IPS-11a (cell line): ENCODE data around the gene E2F8.

Source experiments
- H3K4me3 ChIP-seq: one replicate; pipeline ENCODE4 v1.5.1; 2013; ENCODE audit warnings: low read depth, low read length, control low read depth

Gene E2F8

DNA sequence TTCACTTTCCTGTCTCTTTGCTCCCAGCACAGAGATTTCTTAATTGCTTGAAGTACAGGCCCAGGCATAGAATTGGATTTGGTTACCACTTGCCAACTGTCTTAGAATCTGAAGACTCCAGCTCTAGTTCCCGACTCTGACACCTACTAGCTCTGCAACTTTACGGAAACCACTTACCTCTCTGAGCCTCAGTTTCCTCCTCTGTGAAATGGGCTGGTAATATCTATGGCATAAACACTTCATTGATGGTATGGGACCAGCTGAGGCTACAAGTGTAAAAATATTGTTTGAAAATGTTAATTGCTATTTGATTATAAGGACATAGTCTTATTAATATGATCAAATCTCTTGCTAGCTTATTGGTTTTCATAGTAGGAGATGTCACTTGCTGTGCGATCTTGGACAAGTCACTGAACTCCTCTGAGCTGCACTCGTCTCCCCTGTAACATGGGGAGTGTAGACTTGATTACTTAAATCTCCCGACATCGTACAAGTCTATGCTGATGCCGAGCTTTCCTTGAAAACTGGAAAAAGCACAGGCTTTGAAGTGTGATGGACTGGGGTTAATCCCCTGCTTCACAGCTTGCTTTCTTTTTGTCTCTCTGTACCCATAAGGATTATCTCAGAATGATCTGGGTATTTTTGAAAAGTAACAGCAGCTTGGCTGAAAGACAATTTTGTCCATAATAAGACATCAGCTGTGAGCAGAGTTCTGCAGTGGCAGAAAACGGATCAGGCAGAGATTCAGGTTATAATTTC lies 11.8 kb upstream of the E2F8 start:
- no peak overlapping the region for H3K4me3 ChIP-seq

DNA sequence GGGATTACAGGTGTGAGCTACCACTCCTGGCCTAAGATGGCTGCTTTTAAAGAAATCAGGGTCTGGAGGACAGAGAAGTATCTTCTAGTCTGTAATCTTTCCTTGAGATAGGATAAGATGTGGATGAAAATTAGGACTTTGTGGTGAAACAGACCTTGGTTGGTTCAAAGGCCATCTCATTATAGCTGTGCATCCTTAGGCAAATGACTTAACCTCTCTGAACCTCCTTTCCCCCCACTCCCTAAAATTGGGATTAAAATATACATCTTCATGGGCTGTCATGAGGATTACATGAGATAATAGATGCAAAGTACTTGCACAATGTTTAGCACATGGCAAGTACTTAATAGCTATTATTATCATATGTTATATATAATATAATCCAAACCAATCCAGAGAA lies 10.8 kb upstream of the E2F8 start:
- H3K4me3 ChIP-seq: no peak overlapping the region

DNA sequence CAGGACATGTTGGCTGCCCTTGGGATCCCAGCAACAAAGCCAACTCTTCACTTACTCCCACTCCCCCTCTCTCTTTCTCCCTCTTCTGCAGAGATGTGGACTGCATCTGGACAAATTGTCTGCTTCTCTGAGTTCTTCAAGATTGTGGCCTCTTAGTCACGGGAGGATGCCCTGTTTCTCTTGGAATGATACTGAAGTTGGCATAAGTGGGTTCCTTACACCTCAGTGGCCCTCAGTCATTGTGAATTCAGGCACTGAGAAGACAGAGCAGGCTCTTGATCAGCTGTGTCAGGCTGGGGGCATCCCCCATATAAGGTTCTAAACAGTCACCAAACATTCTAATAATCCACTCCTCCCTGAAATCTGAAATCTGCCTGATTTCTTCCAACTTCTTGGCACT lies 6.1 kb upstream of the E2F8 start:
- no peak overlapping the region for H3K4me3 ChIP-seq

DNA sequence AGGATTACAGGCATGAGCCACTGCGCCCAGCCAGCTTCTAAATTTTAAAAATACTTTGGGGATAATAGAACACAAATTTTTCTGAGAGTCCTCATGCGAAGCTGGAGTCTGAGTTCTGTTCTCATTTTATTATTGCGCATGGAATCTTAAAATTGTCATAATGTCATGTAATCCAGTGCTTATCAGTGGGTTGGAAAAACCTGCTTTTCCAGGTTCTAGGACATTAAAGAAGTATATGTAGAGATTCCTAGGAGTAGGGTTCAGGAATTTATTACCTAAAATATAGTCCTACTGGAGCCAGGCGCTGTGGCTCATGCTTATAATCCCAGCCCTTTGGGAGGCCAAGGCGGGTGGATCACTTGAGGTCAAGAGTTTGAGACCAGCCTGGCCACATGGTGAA lies 4.6 kb upstream of the E2F8 start:
- H3K4me3 ChIP-seq: no peak overlapping the region

DNA sequence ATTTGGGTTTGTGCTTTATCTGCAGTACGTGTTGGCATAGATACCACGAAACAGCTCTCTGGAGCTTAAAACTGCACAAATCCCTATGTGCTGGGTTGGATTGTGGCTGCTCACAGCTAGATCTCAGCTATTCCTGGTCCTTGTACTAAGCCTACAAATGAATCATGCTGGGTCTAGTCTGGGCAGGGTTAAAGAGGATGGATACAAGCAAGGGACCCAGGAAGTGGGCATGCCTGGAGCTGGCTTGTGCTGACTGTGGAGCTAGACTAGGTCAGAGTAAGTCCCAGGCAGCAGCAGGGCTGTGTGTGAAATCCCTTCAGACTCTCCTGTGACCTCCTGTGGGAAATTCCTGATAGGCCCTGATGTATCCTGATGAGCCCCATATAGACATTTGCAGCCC lies 3.9 kb upstream of the E2F8 start:
- no peak overlapping the region for H3K4me3 ChIP-seq

DNA sequence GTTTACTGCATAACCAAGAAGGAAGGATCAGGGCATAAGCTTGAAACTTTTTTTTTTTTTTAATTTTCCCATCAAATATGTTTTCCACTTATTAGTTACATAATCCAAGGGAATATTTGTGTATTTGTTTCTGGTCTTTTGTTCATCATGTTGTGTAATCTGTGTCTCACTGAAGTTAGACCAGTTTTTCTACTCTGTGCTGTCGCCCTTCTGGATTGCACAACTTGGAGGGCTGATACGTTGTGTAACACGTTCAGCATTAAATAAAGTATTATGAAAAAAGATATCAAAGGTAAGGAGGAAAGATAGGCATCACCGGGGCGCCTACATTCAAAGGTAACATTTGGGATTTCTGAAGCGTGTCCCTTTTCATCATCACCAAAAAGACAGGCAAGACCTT lies 3.3 kb upstream of the E2F8 start:
- no peak overlapping the region for H3K4me3 ChIP-seq

DNA sequence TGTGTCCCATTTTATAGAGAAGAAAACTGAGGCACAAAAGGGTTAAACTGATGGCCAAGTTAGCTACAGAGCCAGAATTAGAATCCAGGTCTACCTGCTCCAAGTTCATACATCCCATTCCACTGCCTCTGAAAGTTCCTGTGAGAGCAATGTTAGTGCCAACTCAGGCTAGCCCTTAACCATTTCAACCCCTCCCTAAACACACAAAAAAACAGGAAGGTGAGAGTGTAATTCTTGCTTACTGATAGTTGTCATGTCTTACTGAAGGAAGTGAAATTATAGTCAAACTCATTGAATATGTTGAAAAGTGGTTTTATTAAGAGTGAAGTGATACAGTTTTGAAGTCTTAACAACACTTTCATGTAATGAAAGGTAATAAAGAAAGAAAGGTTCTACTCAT lies 2.9 kb upstream of the E2F8 start:
- no peak overlapping the region for H3K4me3 ChIP-seq

DNA sequence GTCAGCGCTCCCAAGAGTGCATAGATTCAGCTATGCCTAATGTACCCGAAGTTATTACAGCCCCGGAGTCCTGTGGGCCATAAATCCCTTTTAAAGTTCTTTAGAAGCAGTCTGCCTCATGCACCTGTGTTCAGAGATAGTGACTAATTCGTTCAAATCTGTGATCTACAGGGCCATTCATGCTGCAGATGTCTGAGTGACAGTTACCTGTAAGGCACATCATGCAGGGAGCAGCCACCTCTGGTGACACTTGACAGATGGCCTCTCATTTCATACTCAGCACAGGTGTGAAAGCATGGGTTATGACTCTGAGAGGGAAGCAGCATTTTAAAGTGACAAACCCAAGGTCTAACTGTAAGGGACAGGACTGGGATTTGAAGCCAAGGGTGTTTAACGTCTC lies 2.4 kb upstream of the E2F8 start:
- H3K4me3 ChIP-seq: no peak overlapping the region

DNA sequence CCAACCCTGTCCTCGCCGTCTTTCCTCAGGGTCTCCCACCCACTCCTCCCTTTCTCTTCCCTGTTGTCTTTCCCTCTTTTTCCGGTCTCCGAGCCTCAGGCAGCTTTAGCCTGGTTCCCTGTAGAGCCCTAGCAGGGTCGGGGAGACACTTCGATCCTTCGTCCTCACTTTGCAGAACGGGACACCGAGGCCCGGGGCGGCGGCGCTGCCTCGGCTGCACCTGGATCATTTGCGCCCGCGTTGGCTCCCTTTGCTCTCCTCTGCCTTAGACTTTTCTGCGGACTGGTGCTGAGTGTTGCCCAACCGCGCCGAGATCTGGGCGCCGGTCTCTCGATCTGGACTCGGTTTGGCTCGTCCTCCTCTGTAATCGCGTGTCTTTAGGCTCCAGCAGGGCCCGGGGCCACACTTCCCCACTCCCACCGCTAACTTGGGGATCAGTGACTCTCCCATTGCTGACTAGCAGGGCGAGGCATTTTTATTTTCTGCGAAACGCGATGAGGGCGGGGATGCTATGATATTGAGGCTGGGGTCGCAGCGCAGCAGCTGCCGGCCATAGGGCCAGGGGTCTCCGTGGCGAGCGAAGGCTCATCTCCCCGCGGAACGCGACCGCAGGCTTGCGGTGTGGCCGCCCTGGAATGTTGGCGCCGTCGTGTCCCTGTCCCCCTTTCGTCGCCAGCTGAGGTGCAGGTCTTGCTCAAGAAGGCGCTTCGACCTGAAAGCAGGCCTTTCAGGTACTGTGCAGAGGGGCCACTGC lies 1.6 kb upstream of the E2F8 start:
- H3K4me3 ChIP-seq: peak overlapping the region; percentile 51

DNA sequence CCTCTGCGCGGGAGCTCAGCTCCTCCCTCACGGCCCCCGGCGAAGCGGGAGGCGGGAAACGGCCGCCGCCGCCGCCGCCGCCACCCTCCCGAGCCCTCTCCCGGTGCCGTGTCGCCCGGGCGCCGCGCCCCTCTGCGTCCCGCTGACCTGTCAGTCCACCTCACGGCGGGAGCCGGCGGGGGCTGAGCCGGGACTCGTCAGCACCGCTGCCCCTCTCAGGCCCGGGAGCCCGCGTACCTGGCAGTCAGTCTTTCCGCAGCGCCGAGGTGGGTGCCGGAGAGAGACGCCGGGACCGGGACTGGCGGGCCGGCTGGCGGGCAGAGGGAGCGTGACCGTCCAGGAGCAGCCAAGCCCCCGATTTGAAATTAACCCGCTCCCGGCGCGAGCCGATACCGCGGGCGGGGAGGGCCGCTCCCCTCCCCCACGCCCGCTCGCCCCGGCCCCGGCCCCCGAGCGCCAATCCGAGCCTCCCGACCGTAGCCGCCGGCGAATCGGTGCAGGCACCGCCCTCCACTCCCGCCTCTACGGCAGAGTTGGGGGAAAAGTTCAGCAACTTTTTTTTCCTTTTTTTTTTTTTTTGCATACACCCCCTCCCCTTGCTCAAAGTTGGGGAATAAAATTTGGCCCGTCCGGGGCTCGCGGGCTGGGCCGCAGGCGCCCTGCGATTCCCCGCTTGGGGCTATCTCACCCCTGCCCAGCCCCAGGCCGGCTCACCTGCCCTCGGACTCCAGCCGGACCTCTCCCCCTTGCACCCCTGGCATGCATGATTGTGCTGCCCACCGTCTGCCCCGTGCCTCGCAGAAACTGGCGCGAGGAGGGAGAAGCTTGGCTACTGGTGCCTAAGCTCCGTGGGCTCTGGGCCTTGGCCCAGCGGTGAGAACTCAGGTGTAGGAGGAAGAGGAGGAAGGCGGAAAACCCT lies 774 bp upstream of the E2F8 start:
- H3K4me3 ChIP-seq: peak overlapping the region; percentile 54

DNA sequence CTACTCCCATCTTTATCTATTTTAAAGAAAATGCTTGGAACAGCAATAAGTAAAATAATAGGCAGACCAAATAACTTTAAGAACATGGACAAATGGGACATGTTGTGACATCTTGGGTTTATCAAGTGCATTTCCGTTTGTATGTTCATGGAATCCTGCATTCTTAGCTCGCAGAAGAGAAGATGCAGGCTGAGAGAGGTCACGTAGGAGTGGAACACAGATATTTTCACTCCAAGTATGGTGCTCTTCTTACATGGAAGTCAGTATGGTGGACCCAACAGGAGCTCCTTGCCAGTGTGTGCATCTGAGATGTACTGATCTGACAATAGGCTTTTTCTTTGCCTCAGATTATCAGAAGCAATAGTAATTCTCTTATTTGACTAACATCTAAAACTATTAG lies 1.7 kb downstream of the E2F8 start:
- no peak overlapping the region for H3K4me3 ChIP-seq

DNA sequence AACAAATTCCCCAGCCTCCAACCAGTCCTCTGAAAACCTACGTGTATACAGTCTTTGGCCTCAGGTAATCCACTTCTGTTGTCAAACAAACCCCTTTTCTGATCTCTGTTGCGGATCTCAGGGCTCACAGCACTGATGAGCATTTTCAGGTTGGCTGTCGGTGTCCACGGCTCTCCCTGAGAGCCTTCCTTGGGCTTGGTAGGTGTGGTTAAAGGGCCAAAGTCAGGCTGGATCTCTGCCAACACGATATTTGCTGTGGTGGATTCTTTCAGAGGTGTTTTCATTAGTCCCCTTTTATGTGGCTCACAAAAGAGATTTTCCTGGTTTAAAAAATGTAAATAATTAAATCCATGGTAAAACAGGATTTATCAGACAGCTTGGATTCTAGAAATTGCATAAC lies 2.9 kb downstream of the E2F8 start:
- no peak overlapping the region for H3K4me3 ChIP-seq

DNA sequence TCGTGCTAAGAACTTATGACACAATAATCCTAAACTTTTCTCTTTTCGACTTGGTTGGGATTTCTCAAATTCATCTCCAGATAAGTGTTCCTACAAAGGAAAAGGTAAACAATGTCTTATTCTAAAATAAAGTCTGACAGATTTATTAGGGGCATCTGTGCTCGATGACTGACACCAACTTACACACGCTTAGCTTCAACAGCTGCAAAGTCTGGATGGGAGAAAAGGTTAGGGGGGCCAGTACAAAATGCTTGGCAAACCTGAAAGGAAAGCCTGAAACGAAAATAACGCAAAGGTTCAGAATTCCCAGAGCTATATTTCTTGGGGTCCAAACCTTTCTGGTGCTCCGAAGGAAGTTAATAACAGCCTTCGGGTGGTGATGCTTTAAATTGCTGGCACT lies 3.4 kb downstream of the E2F8 start:
- no peak overlapping the region for H3K4me3 ChIP-seq

DNA sequence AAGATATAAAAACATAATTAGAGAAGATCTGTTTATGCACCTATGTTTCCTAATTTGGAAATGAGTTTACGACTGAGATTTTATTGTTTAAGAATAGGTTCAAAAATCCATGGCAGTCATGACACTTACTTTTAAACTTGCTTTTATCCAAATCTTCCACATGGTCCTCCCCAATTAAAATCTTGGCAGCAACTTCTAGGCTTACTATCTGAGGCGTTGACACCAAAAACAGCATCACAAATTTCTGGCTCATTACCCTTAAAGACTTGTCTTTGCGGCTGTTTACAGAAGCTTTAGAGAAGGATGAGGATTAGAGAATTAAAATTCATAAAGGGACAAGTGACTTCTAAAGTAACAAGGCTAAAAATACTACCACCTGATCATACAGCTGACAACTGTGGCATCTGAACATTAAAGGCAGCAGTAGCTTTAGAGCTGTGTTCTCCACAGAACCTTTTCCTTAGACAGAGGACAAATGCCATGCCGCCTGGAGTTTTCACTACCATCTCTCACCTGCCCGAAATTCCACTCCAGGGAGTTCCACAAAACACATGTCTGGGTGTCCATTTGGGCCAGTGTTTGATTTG lies 6.4 kb downstream of the E2F8 start:
- no peak overlapping the region for H3K4me3 ChIP-seq

DNA sequence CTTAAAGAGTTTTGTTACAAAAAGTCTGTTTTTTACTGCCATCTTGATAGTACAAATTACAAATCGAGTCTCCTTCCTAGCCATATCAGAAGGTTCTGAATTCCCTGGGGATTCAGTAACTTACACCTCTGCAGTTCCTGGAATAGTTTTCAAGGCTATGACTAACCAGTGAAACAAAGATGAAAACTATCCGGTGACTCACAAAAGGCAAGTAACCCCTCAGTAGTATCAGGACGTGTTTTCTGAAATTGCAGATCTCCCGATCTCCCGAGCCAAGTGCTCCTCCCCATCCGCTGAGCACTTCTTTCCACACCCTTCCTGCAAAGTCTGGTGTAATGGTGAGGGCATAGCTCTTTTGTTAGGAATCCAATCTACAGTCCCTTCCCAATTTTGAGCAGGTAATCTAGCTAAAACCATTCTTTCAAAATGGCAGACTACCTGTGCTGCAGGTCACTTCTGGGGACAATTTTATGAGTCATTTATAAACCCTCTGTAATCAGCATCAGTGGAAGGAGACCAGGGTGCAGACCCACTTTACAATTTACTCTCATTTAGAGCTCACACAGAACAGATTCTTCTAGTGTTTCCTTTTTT lies 7.7 kb downstream of the E2F8 start:
- H3K4me3 ChIP-seq: no peak overlapping the region

DNA sequence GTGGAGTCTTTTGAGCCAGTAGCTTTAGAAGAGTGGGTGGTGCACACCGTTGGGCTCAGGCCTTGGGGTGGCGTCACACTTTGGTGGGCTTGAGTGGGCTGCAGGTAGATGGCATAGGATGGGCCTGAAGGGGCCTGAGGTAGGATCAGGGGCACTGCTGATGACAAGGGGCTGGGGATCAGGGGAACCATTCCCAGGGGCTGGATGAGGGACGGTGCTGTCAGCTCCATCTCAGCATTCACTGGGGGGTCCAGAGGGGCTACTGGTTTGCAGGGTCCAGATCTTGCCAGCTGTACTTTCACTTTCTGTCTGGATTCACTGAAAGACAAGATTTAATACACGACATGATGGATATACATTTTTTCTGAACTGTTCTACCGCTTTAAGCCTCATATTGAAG lies 11.1 kb downstream of the E2F8 start:
- no peak overlapping the region for H3K4me3 ChIP-seq

DNA sequence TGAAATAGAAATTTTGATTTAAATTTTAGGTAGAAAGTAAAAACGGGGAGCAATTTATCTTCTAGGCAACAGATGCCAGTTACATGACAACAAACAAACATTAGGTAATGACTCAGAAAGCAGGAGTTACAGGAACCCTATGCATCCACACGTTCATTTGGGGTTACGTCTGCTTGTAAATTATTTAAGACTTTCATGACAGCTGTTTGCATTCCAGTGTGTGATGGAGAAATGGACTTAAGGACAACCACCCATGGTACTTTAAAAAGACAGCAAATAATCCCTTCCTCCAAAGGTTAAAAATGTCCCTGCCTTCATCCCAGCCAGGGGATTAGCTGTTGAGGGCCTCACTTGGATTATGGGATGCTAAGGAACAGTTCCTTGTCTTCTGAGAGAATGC lies 11.8 kb downstream of the E2F8 start:
- H3K4me3 ChIP-seq: no peak overlapping the region

DNA sequence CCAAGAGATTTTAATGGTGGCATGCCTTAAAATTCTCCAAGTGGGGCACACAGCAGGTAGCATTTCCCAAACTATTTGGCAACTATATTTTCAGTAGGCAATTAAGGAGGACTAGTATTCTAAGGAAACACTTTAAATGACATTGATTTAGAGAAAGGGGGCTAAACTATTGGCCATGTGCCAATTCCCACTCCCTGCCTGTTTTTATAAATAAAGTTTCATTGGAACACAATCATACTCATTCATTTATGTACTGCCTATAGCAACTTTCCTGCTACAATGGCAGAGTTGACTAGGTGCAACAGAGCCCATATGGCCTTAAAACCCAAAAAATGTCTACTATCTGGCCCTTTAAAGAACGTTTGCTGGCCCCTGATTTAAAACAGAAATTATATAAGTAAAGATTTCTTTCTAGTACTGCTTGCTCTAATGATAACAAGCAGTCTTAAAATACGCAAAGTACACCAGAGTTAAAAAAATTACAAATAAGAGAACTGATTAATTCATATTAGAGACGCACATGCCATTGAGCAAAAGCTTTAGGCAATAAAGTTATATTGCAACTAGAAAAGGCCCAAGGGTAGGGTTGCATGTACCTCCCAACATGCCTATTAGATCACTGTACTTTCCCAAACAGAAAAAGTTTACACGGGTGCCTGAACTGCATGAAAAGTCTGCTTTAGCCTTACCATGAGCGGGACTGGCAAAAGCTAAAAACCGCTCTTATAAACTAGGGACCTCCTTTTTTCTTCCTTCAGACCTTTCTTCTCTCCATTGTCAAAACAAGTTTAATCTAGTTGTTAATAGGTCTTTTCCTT lies 14.2 kb downstream of the E2F8 start:
- H3K4me3 ChIP-seq: no peak overlapping the region

DNA sequence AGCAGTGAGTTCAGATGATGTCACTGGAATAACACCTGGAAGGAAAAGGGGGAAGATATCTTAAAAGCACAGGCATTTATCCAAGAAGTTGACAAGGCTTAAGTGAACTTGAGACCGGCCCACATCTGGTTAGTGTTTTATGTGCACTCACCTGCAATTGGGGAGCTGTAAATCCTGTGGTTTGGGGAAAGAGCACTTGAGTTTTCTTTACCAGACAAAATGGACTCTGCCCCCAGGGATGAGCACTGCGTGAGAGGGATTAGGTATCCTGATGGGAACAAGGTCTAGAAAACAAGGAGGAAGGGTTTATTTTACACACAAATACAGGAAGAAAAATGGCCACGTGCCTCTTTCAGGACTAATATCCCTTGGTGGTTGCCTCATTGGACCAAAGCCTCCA lies 15.2 kb downstream of the E2F8 start:
- no peak overlapping the region for H3K4me3 ChIP-seq

DNA sequence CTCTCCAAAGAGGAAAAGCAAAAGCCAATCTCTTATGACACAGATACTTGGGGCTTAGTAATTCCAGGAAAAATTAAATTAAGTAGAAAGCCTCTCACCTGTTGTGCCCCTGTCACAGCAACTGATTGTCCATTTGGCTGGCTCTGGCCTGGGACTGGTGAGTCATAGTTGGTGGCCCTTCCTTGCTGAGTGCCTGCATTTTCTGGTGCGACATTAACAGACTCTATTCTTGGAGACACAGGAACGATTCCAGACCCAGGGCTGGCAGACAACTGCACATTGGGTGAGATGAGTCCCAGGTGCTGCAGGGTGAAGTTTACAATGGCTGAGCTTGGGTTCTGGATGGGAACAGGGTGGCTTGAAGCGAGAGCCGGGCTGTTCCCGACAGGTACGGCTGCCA lies 15.6 kb downstream of the E2F8 start:
- H3K4me3 ChIP-seq: no peak overlapping the region
